ENCODE data around the gene GNAQ. TPM values are rescaled to one million over a fixed set of nuclear protein-coding genes. Genes with fewer than 3 reads are reported as not detected.

Gene GNAQ
- total and polyA plus RNA-seq, 9 donors: 22.0 to 72.2 (median 53.1) TPM

- no peaks in the 10 kb centered on the region for H3K36me3 ChIP-seq
- H3K9me3 ChIP-seq: no peaks in the 10 kb centered on the region
- no peak for TF ChIP-seq EP300 (IDR thresholded peaks at IDR 0.05)
- TF ChIP-seq CTCF (IDR thresholded peaks at IDR 0.05): no peak
- TF ChIP-seq POLR2A (IDR thresholded peaks at IDR 0.05): no peak
- H3K4me3 ChIP-seq: no peak overlapping the region
- H3K4me1 ChIP-seq (ENCODE audit: insufficient read depth): peaks cover 19% of the 10 kb centered on the region
- H3K27ac ChIP-seq: no peak overlapping the region
- WGBS, 3 donors: 74 to 81% (median 79%) methylated on average over 5 of the region's 5 CpGs
- H3K27me3 ChIP-seq: no peaks in the 10 kb centered on the region
- DNase-seq: no peak
- intact Hi-C loops (cut with DNase I): no loop called here
Observed at GRCh38 chr9:78023003-78023741, 8.4 kb downstream of the GNAQ start.

- Histone ChIP-seq H3K27ac (no peak overlapping the region), H3K4me1 (ENCODE audit: insufficient read depth) (peaks cover 19% of the 10 kb centered on the region), H3K9me3 (no peaks in the 10 kb centered on the region), H3K27me3 (no peaks in the 10 kb centered on the region), H3K36me3 (no peaks in the 10 kb centered on the region), H3K4me3 (no peak overlapping the region)
- intact Hi-C loops (cut with DNase I): no loop called here
- WGBS, 3 donors: 61 to 71% (median 61%) methylated on average over 8 of the region's 8 CpGs
- DNase-seq: no peak
- TF ChIP-seq CTCF (IDR thresholded peaks at IDR 0.05) (no peak), POLR2A (IDR thresholded peaks at IDR 0.05) (no peak), EP300 (IDR thresholded peaks at IDR 0.05) (no peak)
Observed at GRCh38 chr9:78021697-78022096, 9.9 kb downstream of the GNAQ start.

GRCh38 chr9:78017190-78017693 lies 14.4 kb downstream of the GNAQ start:
- 78 to 91% (median 90%) methylated on average over 3 of the region's 3 CpGs for WGBS, 3 donors
- DNase-seq: no peak
- no peaks in the 10 kb centered on the region for H3K9me3 ChIP-seq
- no peak overlapping the region for H3K4me3 ChIP-seq
- no peaks in the 10 kb centered on the region for H3K27me3 ChIP-seq
- no peak for TF ChIP-seq POLR2A (IDR thresholded peaks at IDR 0.05)
- TF ChIP-seq CTCF (IDR thresholded peaks at IDR 0.05): no peak
- no peak for TF ChIP-seq EP300 (IDR thresholded peaks at IDR 0.05)
- H3K4me1 ChIP-seq (ENCODE audit: insufficient read depth): peaks cover 15% of the 10 kb centered on the region
- intact Hi-C loops (cut with DNase I): no loop called here
- no peak overlapping the region for H3K27ac ChIP-seq
- H3K36me3 ChIP-seq: no peaks in the 10 kb centered on the region

GRCh38 chr9:78015241-78015640 lies 16.4 kb downstream of the GNAQ start:
- Histone ChIP-seq H3K4me1 (ENCODE audit: insufficient read depth) (peaks cover 7% of the 10 kb centered on the region), H3K27me3 (no peaks in the 10 kb centered on the region), H3K36me3 (no peaks in the 10 kb centered on the region), H3K27ac (no peak overlapping the region), H3K4me3 (no peak overlapping the region), H3K9me3 (no peaks in the 10 kb centered on the region)
- intact Hi-C loops (cut with DNase I): no loop called here
- TF ChIP-seq CTCF (IDR thresholded peaks at IDR 0.05) (no peak), POLR2A (IDR thresholded peaks at IDR 0.05) (no peak), EP300 (IDR thresholded peaks at IDR 0.05) (no peak)
- DNase-seq: no peak
